AG09319 (cell line): ENCODE data around the gene LSM14B.

Experiments
- DNase-seq: peaks from one replicate; pipeline ENCODE4 v3.0.0-alpha.2; 2010; ENCODE audit warnings: low read depth; ENCODE audit errors: extremely low read depth
- CTCF ChIP-seq: IDR thresholded peaks from 2 replicates; pipeline ENCODE4 v1.5.1; 2011; ENCODE audit warnings: low read depth, mild to moderate bottlenecking, inconsistent platforms, low read length, moderate library complexity

The LSM14B gene

GRCh38 chr20:62087227-62087626 is 35.0 kb upstream of the LSM14B start:
- DNase-seq, result no peak

DNA sequence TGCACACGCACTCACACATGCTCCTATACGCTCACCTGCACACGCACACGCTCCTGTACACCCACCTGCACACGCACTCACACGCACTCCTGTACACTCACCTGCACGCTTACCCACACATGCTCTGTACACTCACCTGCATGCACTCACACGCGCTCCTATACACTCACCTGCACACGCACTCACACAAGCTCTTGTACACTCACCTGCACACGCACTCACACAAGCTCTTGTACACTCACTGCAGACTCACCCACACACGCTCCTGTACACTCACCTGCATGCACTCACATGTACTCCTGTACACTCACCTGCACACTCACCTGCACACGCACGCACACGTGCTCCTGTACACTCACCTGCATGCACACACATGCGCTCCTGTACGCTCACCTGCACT is 34.6 kb upstream of the LSM14B start:
- no peak for DNase-seq
- no peak for TF ChIP-seq CTCF

More at GRCh38 chr20:62087227-62087626, 35.0 kb upstream of the LSM14B start:
- TF ChIP-seq CTCF, result no peak

DNA sequence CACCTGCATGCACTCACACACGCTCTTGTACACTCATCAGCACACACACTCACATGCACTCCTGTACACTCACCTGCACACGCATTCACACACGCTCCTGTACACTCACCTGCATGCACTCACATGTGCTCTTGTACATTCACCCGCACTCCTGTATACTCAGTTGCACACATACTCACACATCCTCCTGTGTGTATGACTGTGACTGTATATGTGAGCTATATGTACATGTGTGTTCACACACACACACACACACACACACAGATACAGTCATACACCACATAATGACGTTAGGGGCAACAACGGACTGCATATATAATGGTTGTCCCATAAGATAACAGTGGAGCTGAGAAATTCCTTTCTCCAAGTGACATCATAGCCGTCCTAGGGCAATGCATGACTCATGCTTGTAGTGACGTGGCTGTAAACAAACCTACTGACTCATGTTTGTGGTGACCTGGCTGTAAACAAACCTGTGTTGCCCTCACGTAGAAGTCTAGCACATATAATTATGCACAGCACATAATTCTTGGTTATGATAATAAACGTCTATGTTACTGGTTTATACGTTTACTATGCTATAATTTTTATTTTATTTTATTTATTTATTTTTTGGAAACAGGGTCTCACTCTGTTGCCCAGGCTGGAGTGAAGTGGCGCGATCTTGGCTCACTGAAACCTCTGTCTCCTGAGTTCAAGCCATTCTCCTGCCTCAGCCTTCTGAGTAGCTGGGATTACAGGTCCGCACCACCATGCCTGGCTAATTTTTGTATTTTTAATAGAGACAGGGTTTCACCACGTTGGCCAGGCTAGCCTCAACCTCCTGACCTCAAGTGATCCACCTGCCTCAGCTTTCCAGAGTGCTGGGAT is 33.8 kb upstream of the LSM14B start:
- TF ChIP-seq CTCF, result no peak
- DNase-seq, result peak; percentile 29

- no peak for DNase-seq
- no peak for TF ChIP-seq CTCF
Observed at GRCh38 chr20:62089393-62089792, 32.9 kb upstream of the LSM14B start.

DNA sequence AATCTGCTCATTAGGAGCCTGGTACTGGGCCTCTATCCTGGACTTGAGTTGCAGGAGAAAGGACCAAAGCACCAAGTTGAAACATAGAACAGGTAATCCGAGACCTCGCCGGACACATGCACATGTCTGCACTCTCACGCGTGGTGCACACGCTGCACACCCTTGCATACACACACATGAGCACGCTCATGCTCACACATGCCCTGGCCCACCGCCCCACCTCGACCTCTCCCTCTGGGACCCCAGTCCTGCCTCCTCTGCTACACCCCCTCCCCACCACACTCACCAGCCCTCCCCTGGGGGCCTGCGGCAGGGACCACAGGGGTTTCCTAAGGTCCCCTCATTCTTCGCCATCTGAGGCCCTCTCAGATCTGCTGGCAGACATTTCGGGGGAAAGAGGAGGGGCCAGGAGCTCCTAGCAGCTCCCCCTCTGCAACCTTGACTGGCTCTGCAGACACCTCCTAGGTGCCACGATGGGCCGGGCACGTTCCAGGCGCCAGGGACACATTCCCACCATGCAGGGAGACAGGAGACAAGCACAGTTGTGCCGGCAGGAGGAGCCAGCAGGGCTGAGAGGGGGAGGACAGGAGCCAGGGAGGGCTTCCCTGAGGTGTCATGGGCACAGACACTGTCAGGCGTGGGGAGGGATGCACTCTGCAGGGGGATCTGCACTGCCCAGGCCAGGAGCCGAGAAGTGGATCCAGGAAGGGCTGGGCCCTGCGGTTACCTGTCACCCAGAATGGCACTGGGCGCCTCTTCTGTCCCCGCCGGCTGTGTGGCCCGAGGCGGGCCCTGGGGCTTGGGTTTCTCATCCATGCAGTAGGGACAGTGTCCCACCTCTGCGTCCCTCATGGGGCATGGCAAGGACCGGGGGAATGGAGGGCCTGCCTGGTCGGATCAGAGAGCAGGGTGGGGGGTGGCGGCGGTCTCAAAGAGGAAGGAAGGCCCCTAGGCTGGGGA is 25.6 kb upstream of the LSM14B start:
- no peak for DNase-seq
- TF ChIP-seq CTCF, result no peak

DNA sequence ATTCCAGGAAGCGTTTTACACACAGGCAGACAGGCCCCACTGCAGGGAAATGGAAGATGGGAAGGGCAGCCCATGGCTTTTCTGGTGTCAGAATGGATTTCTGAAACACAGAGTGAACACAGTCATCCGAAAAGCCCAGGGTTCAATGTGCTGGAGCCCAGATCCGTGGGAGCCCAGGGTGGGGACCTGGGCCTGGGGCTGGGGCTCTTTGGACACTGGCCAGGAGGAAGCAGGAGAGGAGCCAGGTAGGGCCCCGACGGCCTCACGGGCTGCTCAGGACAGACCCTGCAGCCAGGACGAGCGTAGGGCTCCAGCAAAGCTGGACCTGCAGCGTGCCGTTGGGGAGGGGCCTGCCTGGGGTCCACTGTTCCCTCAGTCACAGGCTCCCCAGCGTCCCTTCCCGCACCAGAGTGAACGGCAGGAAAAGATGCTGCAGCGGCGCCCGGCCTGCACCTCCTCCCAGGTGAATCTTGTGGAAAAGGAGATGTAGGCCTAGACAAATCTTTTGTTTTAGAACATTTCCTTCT is 24.3 kb upstream of the LSM14B start:
- no peak for DNase-seq
- TF ChIP-seq CTCF, result no peak

DNA sequence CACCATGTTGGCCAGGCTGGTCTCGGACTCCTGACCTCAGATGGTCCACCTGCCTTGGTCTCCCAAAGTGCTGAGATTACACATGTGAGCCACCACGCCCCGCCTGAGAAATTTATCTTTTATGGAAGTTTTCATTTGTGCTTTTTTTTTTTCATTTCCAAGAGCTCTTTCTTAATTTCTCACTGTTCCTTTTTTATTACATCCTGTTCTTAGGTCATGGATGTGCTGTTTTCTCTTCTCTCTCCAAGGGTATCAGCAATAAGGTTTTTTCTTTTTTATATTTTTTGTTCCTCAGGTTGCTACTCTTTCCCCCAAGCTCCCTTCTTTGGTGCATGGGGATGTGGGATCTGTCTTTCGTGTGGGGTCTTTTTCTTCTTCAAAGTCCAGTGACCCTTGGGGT is 21.2 kb upstream of the LSM14B start:
- no peak for DNase-seq
- TF ChIP-seq CTCF, result no peak
